ENCODE results near the gene ITM2C.

ITM2C gene

GRCh38 chr2:230877759-230878598 is 13.2 kb downstream of the ITM2C start:
- H3K4me3 ChIP-seq (ENCODE audit: low read depth, low read length): no peak overlapping the region
- TF ChIP-seq, protein P1, sequence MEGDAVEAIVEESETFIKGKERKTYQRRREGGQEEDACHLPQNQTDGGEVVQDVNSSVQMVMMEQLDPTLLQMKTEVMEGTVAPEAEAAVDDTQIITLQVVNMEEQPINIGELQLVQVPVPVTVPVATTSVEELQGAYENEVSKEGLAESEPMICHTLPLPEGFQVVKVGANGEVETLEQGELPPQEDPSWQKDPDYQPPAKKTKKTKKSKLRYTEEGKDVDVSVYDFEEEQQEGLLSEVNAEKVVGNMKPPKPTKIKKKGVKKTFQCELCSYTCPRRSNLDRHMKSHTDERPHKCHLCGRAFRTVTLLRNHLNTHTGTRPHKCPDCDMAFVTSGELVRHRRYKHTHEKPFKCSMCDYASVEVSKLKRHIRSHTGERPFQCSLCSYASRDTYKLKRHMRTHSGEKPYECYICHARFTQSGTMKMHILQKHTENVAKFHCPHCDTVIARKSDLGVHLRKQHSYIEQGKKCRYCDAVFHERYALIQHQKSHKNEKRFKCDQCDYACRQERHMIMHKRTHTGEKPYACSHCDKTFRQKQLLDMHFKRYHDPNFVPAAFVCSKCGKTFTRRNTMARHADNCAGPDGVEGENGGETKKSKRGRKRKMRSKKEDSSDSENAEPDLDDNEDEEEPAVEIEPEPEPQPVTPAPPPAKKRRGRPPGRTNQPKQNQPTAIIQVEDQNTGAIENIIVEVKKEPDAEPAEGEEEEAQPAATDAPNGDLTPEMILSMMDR (IDR thresholded peaks at IDR 0.05; ENCODE audit: low read depth, low read length, missing control alignments): no peak
- no peak for DNase-seq (ENCODE audit: low read depth)

DNA sequence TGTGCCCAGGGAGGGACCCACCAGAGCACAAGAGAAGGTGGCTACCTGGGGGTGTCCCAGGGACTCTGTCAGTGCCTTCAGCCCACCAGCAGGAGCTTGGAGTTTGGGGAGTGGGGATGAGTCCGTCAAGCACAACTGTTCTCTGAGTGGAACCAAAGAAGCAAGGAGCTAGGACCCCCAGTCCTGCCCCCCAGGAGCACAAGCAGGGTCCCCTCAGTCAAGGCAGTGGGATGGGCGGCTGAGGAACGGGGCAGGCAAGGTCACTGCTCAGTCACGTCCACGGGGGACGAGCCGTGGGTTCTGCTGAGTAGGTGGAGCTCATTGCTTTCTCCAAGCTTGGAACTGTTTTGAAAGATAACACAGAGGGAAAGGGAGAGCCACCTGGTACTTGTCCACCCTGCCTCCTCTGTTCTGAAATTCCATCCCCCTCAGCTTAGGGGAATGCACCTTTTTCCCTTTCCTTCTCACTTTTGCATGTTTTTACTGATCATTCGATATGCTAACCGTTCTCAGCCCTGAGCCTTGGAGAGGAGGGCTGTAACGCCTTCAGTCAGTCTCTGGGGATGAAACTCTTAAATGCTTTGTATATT is 14.0 kb downstream of the ITM2C start:
- no peak overlapping the region for H3K4me3 ChIP-seq (ENCODE audit: low read depth, low read length)
- no peak for DNase-seq (ENCODE audit: low read depth)
- TF ChIP-seq, protein P1 (IDR thresholded peaks at IDR 0.05; ENCODE audit: low read depth, low read length, missing control alignments): no peak

DNA sequence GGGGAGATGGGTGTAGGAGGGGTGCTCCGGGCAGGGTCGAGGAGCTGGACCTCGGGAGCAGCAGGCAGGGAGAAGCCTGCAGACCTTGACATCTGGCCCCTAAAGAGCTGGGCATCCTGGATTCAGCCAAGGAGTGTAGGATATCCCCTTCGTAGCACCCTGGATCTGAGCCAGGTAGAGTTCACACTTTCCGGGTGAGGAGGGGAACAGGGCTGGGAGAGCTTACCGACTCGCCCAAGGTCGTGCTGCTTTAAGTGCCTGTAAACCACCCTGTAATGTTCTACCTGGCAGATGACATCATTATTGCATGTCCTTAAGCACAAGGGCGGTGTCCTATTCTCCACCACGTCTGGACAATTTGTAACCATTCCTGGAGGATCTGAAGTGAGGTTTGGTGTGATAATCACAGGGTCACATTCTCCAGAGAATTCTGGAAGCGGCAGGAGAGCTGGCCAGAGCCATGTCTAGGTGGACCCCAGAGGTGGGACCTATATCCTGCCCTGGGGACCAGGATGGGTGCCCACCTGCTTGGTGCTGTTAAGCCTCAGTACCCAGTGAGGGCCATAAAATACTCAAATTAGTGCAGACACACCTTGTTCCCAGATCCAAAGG is 14.6 kb downstream of the ITM2C start:
- TF ChIP-seq, protein P1 (IDR thresholded peaks at IDR 0.05; ENCODE audit: low read depth, low read length, missing control alignments): no peak
- H3K4me3 ChIP-seq (ENCODE audit: low read depth, low read length): no peak overlapping the region
- no peak for DNase-seq (ENCODE audit: low read depth)

- no peak overlapping the region for H3K4me3 ChIP-seq (ENCODE audit: low read depth, low read length)
- DNase-seq (ENCODE audit: low read depth): no peak
- TF ChIP-seq, protein P1 (IDR thresholded peaks at IDR 0.05; ENCODE audit: low read depth, low read length, missing control alignments): no peak
Measured at GRCh38 chr2:230879891-230880290, 15.1 kb downstream of the ITM2C start.

- TF ChIP-seq, protein P1 (IDR thresholded peaks at IDR 0.05; ENCODE audit: low read depth, low read length, missing control alignments): no peak
- H3K4me3 ChIP-seq (ENCODE audit: low read depth, low read length): no peak overlapping the region
- no peak for DNase-seq (ENCODE audit: low read depth)
Measured at GRCh38 chr2:230881840-230882239, 17.1 kb downstream of the ITM2C start.

DNA sequence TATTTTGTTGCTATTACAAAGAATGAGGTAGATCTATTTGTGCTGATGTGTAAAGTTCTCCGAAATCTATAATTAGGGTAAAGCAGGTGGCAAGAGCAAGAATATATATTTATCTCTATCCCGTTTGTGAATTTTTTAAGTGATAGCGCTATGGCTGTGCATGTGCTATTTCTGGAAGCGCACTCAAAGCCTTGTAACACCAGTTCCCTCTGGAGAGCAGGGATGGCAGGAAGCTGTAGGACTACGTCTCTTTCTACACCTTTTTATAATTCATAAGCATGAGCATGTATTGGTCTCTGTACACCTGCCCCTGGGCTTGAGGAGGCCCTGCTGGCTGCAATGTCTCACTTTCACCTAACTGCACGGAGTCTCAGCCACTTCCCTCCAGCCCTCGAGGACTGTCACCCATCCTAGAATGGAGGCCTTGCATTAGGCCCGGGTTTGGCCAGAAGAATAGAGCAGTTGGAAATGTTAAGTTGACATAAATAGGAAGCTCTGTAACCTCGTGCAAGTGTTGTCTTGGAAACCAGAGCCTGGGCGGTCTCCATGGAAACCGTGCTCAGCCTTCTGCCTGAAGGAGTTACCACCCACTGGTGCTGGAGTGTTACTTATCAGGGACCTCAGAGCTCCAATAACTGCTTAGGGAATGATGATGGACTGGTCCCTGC is 20.9 kb downstream of the ITM2C start:
- DNase-seq (ENCODE audit: low read depth): no peak
- TF ChIP-seq, protein P1 (IDR thresholded peaks at IDR 0.05; ENCODE audit: low read depth, low read length, missing control alignments): no peak
- H3K4me3 ChIP-seq (ENCODE audit: low read depth, low read length): no peak overlapping the region

Measured in GM12864 (cell line).